ENCODE data around the gene CPNE7.

CPNE7 gene

DNA sequence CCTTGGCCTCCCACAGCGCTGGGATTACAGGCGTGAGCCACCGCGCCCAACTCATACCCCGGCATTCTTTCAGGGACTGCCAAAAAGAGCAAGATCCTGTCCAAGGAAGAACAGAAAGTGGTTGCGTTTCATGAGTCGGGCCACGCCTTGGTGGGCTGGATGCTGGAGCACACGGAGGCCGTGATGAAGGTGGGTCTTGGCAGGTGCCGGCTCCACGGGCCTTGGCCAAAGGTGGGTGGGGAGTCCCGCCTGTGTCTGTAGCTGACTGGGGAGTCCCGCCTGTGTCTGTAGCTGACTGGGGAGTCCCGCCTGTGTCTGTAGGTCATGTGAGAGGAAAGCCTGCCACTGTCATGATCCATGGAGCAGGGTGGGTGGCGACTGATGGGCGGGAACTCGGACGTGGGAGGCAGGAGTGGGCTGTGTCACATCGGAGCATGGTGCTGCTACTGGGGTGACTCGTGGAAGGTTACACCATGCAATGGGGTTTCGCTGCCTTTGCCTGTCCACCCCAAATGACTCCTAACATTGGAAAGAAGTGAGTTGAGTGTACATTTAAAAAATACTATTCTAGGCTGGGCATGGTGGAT is 25.0 kb upstream of the CPNE7 start:
- DNase-seq, result no peak

DNA sequence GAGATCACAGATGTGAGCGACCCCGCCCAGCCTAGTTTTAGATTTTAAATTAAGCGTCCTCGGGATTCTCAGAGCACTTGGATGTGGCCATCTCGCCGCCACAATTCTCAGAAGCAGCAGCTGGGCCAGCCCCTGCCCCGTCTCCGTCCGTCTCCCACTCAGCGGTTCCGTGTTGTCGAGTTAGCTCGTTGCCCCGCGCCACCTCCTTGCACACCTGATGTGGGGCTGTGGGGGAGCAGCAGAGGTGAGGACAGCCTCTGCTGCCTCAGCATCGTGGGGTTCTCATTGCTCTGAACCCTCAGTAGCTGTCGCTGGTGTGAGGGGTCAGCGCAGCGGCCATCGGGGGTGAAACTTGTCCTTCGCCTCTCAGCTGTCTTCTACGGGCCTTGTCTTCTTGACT is 23.2 kb upstream of the CPNE7 start:
- no peak for DNase-seq

DNA sequence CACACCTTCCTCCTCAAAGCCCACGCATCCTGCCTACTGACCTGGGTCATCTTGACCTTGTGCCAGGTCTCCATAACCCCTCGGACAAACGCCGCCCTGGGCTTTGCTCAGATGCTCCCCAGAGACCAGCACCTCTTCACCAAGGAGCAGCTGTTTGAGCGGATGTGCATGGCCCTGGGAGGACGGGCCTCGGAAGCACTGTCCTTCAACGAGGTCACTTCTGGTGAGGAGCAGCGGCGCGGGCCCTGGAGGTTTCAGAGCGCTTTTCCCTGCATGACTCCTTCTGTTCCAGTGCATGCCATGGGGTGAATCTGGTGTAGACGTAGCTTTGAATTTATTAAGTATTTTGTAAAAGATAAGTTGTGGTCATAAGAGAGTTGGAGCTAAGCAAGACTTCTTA is 22.6 kb upstream of the CPNE7 start:
- no peak for DNase-seq

DNA sequence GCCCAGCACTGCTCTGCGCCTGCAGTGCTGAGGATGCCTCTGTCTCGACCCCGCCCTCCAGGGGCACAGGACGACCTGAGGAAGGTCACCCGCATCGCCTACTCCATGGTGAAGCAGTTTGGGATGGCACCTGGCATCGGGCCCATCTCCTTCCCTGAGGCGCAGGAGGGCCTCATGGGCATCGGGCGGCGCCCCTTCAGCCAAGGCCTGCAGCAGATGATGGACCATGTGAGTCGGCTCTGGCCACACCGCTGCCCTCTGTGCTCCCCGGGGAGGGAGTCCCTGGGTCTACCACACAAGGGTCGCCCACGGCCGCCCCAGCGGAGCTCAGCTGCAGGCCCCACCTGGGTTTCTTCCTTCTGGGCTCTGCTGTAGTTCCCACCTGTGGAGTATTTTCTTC is 21.8 kb upstream of the CPNE7 start:
- DNase-seq, result no peak

DNA sequence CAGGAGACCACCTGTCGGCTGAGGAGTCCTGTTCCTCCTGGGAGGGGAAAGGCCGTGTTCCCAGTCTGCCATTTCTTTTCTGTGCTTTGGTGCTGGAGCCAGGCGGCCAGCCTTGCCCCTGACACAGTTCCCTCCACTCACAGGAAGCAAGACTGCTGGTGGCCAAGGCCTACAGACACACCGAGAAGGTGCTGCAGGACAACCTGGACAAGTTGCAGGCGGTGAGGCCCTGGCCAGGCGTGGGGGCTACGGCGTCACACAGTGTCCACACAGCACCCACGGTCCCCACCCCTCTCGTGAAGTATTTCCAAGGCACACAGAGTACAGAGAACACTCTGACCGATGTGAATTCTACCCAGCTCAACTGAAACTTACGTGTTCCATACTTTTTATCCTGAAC is 21.2 kb upstream of the CPNE7 start:
- no peak for DNase-seq

DNA sequence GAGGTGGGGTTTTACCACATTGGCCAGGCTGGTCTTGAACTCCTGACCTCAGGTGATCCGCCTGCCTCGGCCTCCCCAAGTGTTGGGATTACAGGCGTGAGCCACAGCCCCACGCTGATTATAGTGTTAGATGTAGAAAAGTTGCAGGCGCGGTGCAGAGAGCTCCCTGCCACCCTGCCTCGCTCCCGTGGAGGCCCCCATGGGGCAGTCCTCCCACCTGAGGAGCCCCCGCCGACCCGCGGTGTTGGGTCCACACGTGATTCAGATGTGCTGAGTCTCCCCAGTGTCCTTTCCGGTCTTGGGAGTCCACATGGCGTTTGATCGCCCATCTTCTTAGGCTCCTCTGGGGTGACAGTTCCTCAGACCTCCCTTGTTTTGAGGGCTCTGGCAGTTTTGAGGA is 20.3 kb upstream of the CPNE7 start:
- no peak for DNase-seq

DNA sequence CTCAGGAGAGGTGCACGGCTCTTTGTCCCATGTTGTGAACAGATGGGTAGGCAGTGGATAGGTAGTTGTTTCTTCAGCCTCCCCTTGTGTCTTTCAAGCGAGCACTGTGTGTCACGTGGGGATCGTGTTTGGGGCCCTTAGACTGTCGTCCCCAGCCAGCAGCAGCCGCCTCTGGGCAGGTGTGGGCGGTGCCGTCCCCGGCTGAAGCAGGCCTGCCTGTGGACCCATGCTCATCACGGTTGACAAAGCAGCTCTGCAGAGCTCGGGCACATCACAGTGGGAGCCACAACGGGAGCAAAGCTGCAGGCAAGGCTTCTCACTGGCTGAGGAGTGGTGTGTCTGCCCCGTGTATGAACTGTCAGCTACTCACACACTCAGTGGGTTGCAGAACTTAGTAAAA is 19.8 kb upstream of the CPNE7 start:
- no peak for DNase-seq

DNA sequence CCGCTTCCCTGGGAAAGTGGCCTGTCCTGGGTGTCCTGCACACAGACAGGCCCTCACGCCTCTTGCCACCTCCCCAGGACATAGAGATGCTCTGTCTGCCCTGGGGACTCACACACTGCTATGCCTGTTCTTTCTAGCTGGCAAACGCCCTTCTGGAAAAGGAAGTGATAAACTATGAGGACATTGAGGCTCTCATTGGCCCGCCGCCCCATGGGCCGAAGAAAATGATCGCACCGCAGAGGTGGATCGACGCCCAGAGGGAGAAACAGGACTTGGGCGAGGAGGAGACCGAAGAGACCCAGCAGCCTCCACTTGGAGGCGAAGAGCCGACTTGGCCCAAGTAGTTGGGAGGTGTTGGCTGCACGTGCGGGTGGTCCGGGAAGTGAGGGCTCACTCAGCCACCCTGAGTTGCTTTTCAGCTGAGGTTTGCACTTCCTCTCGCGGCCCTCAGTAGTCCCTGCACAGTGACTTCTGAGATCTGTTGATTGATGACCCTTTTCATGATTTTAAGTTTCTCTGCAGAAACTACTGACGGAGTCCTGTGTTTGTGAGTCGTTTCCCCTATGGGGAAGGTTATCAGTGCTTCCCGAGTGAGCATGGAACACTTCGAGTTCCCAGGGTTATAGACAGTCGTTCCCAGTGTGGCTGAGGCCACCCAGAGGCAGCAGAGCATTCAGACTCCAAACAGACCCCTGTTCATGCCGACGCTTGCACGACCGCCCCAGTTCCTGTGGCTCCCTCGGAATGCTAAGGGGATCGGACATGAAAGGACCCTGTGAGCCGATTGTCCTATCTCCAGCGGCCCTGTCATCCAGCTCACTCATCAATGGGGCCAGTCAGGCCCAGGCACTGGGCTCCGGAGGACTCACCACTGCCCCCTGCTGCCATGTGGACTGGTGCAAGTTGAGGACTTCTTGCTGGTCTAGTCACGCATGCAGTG is 18.5 kb upstream of the CPNE7 start:
- DNase-seq, result peak; percentile 76 to 84

DNA sequence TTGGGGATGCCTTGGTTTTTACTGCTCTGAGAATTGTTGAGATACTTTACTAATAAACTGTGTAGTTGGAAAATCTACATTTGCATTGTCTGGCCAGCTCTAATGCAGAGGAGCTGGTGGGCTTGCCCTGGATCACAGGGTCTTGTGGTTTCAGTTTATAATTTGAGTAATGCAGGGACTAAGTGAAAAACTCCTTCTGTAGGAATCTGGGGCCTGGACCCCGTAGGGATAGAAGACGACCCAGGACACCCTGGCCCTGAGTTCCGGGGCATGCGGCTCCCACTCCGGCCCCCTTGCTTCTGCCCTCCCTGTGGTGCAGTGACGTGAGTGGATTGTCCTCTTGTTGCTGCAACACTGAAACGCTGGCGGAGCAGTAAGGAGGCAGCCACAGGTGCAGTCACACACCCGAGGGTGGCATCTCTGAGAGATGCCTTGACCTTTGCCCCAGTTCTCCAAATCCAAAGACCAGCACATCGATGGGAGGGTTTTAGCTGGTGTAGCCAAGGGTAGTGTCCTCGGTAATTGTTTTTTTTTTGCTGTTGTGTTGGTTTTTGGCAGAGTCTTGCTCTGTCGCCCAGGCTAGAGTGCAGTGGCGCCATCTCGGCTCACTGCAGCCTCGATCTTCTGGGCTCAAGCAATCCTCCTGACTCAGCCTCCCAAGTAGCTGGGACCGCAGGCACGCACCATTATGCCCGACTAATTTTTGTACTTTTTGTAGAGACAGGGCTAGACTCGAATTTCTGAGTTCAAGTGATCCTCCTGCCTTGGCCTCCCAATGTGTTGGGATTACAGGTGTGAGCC is 17.7 kb upstream of the CPNE7 start:
- no peak for DNase-seq

DNA sequence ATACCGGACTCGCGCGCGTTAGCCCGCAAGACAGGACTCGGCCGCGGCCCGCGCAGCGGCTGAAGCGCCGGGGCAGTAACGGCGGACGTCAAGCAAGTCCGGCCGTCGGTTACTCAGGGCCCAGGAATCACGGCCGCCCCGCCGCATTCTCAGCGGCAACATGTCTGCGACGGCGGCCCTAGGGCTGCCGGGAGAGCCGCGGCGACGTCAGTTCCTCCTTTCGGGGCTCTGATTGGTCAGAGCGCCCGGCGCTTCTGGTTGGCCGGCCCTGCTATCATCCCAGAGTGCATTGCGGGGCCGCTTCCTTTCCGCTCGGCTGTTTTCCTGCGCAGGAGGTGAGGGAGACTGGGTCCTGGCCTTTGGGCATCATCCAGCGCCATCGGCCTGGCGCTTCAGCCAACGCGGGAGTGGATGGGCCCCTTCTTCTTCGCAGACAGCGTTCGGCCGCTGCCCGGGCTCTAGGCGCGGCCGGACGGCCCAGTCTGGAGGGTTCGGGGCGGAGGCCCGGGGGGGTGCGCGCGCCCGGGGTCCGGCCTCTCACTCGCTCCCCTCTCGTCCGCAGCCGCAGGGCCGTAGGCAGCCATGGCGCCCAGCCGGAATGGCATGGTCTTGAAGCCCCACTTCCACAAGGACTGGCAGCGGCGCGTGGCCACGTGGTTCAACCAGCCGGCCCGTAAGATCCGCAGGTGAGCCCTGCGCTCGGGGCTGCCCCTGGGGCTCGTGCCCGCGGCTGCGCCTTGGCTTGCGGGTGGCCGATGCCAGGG is 15.0 kb upstream of the CPNE7 start, which contains the start of gene RPL13:
TSS of gene RPL13 (plus strand) at position 305 of the 764 bp plus-strand sequence. CDS start at position 583, 278 bp downstream.
- peak; percentile 90 to 92 for DNase-seq

DNA sequence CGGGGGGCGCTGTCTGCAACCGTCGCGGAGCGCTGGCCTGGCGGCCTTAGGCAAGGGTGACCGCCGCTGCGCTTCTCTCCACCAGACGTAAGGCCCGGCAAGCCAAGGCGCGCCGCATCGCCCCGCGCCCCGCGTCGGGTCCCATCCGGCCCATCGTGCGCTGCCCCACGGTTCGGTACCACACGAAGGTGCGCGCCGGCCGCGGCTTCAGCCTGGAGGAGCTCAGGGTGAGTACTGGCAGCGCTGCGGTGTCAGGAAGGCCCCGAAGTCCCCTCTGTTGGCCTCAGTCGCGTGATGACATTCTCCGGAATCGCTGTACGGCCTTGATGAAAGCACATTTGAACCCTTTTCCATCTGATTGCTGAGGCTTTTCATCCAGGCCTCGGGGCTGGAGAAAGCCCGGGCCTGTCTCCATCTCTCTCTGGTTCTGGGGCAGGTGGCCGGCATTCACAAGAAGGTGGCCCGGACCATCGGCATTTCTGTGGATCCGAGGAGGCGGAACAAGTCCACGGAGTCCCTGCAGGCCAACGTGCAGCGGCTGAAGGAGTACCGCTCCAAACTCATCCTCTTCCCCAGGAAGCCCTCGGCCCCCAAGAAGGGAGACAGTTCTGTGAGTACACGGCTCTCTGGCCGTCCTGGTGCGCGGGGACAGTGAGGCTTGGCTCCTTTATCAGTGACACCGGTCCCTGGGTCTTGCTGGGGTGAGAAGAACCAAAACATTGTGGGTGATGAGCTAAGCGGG is 14.2 kb upstream of the CPNE7 start:
- no peak for DNase-seq

DNA sequence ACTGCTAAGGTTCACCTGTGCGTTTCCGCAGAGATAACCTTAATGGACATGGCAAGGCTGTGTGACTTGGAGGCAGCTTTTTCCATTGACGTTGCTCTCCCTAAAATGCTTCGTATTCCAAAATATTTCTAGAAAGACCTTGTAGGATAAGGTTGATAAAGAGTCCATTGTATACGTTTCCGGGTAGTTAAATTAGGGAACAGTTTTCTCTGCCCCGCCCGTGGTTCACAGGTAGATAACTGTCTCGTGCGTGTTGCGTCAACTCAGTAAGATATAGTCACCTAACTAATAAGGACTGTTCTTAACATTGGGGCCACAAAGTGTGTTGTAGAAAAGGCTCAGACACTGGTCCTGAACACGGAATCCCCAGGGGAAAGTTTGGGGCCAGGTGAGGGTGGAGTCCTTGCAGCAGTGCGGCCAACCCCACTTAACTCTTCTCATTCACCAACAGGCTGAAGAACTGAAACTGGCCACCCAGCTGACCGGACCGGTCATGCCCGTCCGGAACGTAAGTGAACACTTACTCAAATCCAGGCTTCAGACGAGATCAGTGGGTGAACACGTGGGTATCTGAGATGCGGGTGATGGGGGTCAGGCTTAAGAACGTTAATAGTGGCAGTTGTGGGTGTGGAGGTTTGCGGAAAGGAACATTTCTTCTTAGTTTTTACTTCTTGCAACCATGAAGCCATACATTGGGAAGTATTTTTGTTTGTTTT is 13.5 kb upstream of the CPNE7 start:
- DNase-seq, result no peak

DNA sequence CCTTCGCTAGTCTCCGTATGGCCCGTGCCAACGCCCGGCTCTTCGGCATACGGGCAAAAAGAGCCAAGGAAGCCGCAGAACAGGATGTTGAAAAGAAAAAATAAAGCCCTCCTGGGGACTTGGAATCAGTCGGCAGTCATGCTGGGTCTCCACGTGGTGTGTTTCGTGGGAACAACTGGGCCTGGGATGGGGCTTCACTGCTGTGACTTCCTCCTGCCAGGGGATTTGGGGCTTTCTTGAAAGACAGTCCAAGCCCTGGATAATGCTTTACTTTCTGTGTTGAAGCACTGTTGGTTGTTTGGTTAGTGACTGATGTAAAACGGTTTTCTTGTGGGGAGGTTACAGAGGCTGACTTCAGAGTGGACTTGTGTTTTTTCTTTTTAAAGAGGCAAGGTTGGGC is 12.6 kb upstream of the CPNE7 start:
- no peak for DNase-seq

DNA sequence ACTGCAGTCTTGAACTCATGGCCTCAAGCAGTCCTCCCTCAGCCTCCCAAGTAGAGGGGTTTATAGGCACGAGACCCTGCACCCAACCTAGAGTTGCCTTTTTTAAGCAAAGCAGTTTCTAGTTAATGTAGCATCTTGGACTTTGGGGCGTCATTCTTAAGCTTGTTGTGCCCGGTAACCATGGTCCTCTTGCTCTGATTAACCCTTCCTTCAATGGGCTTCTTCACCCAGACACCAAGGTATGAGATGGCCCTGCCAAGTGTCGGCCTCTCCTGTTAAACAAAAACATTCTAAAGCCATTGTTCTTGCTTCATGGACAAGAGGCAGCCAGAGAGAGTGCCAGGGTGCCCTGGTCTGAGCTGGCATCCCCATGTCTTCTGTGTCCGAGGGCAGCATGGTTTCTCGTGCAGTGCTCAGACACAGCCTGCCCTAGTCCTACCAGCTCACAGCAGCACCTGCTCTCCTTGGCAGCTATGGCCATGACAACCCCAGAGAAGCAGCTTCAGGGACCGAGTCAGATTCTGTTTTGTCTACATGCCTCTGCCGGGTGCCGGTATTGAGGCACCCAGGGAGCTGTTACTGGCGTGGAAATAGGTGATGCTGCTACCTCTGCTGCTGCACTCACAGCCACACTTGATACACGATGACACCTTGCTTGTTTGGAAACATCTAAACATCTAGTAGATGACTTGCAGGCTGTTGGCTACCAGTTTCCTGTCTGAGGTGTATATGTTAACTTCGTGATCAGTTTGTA is 11.7 kb upstream of the CPNE7 start:
- no peak for DNase-seq

DNA sequence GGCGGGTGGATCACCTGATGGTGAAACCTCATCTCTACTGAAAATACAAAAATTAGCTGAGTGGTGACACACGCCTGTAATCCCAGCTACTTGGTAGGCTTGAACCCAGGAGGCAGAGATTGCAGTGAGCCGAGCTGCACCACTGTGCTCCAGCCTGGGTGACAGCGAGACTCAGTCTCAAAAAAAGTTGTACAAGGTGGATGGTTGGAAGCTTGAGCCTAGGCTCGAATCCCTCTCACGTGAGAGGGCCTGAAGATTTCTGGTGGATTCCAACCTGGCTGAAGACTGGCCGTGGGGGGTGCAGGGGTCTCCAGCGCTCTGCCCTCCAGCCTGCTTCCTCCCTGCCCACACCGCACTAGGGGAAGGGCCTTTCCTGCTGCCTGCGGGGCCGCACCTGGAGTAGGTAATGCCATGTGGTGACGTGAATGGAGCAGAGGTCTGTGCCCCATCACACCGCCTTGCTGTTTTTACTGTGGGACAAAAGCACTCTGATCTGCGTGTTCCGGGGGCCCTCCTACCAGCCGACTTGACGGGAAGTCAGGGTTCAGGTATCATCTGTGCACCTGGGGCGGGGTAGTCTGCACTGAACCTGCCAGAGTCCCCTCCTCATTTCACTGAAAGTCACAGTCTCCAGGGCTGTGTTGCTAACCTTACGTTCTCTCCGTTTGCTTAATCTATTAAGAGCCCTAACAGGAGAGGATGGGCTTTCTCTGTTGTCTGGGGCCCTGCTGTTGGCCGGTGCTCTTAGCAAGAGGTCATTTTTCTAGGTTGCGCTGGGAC is 10.9 kb upstream of the CPNE7 start:
- no peak for DNase-seq

DNA sequence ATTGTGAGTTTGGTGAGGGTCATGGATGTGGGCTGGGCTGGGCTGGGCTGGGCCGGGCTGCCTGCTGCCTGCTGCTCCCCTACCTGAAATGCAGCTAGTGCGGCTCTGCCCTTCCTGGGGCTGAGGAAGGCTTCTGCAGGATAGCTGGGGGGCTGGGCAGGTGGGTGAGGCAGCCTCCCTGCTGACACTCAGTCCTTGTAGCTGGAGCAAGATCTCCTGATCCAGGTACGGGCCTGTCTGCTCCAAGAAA is 10.4 kb upstream of the CPNE7 start:
- DNase-seq, result no peak

DNA sequence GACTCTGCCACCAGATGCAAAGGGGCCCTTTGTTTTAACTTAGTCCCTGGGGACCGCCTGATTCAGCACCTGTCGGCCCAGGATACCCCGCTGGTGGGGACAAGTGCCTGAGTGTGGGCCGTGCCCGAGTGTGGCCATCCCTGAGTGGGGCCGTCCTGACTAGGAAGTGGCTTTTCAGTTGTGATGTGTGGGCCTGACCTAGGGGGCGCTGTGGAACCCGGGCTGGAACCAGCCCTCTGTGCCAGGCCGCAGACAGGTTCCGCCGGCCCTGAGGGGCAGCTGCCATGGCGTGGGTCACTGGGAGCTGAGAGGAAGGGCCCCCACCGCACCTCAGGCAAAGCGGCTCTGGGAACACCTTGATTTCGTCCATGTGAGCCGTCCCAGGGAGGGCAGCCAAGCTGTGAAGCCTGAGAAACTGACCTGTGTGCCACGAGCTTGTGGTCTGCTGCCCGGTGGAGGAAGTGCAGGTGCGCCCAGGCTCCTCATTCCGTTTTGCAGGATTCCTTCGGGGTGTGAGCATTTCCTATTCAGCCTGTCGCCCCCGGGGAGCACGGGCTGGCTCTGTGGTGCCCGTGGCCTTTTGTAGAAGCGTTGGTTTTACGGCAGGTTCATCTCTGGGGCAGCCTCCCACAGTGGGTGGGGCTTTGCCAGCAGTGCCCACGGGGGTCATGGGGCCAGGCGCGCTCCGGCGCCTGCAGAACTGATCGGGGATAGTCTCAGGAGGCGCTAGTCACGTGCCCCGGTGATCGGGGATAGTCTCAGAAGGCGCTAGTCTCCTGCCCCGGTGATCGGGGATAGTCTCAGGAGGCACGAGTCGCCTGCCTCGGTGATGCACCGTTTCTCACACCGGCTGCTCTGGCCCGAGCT is 9.8 kb upstream of the CPNE7 start:
- DNase-seq, result peak; percentile 47 to 57

DNA sequence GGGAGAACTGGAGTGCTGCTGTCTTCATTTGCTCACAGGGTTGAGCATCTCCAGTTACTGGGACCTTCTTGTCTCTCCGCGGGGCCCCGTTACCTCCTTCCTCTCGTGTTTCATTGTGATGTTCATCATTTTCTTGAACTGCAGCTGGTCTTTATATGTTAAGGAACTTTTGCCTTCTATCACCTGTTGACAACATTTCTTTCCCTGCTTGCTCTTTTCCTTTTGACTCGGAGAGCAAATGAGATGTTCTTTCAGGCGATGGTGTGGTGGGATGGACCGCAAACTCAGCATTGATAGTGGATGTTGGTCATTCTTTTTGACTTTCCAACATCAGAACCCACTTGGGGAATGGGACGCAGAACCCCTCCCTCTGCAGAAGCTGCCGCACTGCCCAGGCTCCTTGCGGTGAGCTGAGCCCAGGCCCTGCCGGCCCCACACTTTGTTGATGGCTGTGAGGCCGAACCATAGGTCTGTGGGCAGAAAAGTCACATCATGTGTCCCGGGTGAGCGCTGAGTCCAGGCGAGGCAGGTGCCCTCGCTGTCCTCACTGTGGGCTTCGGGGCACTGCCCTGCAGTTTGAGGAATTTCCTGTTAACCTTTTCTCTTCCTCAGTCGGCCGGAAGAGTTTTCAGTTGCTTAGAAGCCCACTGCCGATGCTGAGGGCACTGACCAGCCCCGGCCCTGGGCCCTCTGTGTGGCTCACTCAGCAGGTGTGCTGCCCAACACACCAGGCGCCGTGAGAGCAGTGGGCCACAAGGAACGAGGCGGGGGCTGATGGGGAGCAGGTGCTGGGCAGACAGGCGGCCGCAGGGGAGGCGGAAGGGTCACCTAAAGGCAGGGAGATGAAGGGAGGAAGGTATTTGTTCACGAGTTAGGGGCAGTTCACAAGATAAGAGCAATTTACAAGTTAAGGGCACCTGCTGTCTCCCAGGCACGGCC is 7.6 kb upstream of the CPNE7 start:
- DNase-seq, result no peak
